Retinal pigment epithelial cell (primary cell): ENCODE data around the gene TSPAN4.

ENCODE experiments used
- DNase-seq: peaks from one replicate; pipeline ENCODE4 v3.0.0-alpha.2; 2010; ENCODE audit warnings: low read depth
- H3K4me3 ChIP-seq: 2 replicates; pipeline ENCODE4 v1.5.1; 2011; ENCODE audit warnings: mild to moderate bottlenecking, low read length, control low read depth, moderate library complexity
- CTCF ChIP-seq: conservative IDR thresholded peaks from 2 replicates; pipeline ENCODE4 v1.5.1; 2011; ENCODE audit warnings: low read depth, low read length, control low read depth, inconsistent platforms

The TSPAN4 gene

DNA sequence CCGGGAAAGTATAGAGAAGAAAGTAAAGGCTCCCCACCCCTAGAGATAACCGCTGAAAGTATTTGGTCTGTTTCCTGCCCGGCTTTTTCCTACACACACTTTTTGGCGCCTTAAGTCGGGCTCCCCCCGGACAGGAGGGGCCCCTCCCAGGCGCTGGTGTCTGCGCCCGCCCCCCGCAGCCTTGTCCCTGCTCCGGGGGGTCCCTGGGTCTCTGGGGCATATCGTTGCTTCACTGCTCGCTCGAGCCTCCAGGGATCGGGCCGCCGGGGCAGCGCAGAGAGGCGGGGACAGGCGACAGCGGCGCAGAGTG is 15.9 kb upstream of the TSPAN4 start:
- H3K4me3 ChIP-seq = peak overlapping the region; percentile 44
- no peak for TF ChIP-seq CTCF
- no peak for DNase-seq

GRCh38 chr11:827146-827896 is 15.3 kb upstream of the TSPAN4 start:
- DNase-seq = no peak
- H3K4me3 ChIP-seq = peak overlapping the region; percentile 44
- TF ChIP-seq CTCF = no peak

- no peak for TF ChIP-seq CTCF
- DNase-seq = no peak
- peak within 1 kb of the TSS; percentile 44 for H3K4me3 ChIP-seq
Measured at GRCh38 chr11:827897-828192, 14.8 kb upstream of the TSPAN4 start, which contains the start of gene CRACR2B. Gene CRACR2B, plus strand, starts transcription at chr11:827919. Its CDS starts 689 bp downstream, at chr11:828608.

GRCh38 chr11:828506-829175 is 14.0 kb upstream of the TSPAN4 start:
- DNase-seq = no peak
- no peak overlapping the region for H3K4me3 ChIP-seq
- TF ChIP-seq CTCF = no peak

DNA sequence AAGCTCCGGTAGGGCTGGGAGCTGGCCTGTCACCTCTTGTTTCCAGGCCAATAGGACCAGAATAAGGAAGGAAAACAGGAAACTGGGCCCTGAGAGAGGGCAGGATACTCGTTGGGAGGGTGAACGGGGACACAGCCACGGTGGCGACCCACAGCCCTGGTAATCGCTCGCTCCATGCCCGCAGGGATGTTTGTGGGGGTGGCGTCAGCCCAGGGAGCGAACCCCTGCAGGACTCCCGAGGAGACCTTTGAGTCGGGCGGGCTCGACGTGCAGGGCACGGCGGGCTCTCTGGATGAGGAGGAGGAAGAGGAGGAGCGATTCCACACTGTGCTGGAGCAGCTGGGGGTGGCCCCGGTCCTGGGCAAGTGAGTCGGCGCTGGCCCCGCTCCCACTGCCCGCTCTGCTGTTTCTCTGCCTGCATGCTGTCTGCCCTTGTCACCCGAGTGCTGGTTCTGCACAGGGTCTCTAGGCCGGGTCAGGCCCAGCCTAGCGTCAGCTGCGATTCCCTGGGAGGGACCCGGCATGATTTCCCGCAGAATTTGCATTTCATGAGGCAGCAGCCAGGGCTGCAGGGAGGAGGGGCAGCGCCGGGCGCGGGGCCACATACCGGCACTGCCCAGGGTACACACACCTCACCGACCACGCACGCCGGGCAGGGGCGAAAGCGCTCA is 13.3 kb upstream of the TSPAN4 start:
- no peak for DNase-seq
- H3K4me3 ChIP-seq = peak overlapping the region; percentile 36
- TF ChIP-seq CTCF = no peak

DNA sequence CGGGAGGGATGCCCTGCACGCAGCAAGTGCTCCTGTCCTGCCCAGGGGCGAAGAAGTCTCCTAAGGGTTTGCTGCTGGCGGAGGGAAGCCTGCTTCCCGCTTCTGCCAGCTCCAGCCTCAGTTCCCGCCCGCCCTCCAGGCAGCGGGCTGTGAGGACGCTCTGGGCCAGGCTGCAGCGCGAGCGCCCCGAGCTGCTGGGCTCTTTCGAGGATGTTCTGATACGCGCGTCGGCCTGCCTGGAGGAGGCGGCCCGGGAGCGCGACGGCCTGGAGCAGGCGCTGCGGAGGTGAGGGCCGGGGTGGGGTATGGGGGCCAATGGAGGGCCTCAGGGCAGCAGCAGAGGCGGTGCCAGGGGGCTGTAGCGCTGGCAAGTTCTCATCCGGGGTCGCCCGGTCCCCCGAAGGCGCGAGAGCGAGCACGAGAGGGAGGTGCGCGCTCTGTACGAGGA is 12.8 kb upstream of the TSPAN4 start:
- DNase-seq = no peak
- TF ChIP-seq CTCF = no peak
- H3K4me3 ChIP-seq = peak overlapping the region; percentile 36
